Measurements from ENCODE around the gene HOXA9.
A peak's percentile ranks its signal among the peaks of the same experiment; 100 is the strongest.

HOXA9 gene

DNA sequence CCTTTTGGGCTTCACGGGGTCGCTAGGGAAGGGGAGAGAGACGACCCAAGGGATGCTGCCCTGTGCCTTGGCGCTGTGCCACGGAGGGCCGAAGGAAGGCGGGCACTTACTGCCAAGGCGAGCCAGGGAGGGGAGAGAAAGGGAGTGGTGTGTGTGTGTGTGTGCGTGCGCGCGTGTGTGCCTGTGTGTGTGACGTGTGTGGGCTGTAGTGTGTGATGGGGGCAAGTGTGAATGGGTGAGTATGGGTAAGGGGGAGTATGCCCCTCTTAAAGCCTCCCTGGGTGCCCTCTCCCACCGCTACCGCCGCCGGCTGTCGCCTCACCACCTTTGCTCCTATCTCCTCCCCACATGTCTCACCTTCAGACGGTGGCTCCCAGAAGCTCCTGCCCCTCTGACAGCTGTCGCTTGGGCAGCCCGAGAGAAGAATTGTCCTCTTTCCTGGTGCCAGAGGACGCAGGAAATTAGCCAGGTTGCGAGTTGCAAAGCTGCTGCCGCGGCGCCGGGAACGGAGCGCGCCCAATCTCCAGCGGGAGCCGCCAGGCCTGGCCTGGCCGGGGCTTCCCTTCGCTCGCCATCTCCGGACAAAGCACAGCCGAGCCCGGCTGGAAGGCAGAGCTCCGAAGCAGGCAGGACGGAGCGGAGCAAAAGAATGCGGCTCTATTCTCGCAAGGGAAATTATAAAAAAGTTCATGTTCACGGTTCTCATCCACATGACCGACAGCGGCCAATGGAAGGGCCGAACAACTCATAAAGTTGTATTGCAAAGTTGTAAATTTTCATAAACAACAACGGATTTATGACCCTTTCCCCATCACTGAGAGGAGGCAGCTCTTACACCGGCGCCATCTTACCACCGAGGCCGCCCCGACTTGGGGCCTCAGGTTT lies 13.2 kb downstream of the HOXA9 start, which contains the start of gene HOXA3:
Gene HOXA3 (minus strand): TSS at position 653 of the 885 bp plus-strand sequence. CDS start 41,943 bp downstream, outside the sequence.
- DNase-seq = no peak

DNA sequence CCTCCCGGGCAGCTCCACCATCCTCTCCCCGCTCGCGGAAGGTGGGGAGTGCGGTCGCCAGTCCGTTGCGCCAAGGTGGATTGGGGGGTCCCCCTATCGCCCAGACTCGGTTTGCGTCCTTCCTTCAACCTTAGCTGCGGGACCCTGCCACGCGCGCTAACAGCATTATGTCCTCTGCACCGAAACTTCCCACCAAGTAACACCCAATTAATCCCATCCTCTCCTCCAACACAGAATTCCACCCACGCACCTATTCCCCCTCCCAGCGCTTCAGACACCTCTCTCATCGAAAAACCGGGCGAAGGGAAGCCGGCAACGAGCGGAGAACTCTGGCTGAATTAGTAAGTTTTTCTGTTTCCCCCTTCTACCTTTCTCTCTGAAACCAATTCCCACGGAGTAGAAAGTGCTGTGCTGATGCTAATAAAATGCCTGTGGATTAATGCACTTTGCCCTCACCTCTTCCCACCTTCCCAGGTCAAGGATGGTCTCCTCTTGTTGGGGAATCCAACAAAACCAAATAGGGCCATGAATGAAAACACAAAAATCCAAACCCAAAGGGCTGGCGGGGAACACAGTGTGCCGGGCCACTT lies 13.9 kb downstream of the HOXA9 start:
- DNase-seq = no peak

DNA sequence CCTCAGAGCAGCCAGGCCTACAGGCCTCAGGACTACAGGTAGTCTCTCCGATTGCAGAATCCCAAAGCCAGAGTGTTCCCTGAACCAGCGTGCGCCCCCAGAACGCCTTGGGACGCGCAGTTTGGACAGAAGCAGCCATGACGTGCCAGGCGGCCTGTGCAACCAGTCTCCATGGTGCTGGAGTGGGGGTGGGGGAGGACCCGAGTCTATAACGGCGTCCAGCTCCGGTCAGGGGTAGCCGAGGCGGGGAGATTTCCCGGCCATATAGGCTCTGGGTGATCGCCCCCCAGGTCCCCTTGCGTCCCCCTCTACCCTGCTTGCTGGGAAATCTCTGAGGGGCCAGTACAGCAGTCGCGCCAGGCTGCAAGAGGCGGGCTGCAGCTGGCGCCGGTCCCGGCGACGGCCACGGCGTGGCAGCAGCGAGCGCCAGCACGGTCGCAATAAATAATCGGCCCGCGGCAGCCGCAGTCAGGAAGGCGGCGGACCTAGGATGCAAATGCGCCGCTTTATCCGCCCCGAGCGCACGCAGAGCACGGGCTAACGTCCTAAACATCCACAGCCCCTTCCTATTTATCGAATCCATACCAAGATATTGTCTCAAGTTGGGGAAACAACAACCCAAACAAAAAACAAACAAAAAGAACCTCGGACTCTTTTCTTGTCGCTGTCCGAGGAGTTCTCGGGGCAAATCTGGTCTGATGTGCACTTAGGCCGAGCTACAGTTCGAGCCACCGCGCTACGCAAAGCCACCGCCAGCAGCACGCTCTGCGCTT lies 14.6 kb downstream of the HOXA9 start:
- DNase-seq = peak; percentile 68

DNA sequence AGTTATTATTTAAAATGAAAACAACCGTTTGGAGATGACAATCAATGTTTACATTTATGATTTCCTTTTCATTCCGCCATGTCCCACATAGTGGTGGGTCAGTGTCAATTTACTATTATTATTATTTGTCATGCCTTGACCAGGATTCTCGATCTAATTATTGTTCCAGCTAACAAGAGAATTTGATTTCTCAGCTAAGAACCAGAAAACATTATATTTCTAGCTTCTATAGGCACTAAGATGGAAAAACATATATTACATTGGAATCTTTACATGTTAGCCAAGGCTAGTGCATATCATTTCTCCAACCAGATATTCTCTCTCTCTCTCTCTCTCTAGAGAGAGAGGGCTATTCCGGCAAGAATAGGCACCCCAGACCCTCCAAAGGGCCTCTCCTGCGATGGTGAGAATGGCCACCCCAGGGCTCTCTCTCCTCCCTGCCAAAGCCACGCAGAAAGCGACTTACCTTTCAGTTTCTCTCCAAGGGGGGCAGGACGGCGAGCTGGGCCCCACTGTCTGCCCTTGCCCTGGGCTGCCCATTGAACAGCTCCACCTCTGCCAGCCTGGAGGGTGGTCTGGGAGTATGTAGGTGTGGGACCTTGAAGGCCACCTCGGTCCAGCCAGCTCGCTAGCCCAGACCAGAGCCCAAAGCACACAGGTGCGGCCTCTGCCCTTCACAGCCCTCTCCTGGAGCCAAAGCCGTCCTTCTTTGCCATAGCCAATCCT lies 15.3 kb downstream of the HOXA9 start:
- no peak for DNase-seq

DNA sequence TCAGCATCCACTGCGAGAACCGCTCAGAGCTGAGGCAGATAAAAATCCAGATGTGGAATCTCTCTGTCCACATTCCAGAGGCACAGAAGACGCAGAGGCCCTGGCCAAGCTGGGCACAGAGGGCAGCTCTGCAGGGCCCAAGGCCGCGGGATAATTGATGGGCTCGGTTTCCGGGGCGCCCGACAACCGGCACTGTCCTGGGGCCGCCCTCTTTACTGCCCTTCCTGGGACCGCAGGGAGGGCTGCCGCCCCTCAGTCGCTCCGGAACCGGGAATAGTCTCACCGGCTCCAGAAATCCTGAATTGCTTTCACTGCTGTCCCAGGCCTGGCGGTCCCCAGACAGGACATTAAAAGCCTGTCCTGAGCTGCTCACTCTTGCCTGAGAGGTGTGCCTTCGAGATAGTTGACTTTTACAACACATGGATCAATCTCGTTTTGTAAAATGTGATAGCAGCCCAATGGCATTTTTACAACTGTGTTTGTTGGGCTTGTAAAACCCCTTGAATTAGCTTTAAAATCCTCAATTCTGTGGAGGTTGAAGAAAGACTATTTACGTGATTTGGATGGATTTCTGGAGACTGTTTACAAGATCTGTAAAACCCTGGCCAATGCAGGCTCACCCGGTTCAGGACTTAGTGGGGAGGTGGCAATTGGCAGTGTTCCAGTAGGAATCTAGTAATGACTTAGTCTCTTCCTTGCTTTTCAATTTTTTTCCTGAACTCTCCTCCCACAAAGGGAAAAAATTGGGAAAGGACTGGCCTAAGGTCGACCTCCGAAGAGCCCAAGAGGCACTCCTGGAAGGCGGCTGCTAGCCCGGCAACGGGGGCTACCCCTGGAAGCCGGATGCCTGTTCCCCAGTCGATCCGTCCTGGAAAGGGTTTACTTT lies 16.3 kb downstream of the HOXA9 start:
- DNase-seq = no peak

DNA sequence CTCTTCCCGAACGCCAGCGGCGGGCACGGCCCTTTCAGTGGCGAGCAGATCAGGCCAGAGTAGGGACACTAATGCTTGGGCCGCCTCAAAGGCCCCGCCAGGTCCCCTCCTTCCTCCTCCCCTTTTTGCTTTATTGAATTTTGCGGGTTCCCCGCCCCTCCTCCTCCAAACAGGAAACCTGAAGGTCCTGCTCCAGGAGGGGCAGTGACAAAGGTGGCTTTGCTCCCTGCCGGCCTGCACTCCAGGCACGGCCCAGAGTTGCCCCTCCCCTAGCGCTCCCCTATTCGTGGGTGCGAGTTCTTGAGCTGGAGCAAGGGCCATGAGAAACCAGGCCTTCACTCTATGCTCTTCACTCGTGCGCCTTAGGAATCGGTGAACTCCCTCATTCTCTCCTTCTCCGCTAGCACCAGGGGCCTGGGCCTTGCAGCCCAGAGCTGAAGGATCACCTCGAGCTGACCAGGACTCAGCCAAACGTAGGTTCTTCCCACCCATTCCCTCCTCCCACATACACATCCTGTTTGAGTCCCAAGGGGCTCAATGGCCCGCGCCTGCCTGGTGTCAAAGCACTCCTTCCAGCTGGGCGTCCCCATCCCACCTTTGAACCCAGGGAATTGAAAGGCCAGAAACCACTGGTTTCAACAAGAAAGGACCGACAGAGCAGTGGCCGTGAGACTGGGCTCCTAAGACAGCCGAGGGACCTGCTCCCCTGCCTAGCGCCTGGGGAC lies 17.1 kb downstream of the HOXA9 start:
- no peak for DNase-seq

DNA sequence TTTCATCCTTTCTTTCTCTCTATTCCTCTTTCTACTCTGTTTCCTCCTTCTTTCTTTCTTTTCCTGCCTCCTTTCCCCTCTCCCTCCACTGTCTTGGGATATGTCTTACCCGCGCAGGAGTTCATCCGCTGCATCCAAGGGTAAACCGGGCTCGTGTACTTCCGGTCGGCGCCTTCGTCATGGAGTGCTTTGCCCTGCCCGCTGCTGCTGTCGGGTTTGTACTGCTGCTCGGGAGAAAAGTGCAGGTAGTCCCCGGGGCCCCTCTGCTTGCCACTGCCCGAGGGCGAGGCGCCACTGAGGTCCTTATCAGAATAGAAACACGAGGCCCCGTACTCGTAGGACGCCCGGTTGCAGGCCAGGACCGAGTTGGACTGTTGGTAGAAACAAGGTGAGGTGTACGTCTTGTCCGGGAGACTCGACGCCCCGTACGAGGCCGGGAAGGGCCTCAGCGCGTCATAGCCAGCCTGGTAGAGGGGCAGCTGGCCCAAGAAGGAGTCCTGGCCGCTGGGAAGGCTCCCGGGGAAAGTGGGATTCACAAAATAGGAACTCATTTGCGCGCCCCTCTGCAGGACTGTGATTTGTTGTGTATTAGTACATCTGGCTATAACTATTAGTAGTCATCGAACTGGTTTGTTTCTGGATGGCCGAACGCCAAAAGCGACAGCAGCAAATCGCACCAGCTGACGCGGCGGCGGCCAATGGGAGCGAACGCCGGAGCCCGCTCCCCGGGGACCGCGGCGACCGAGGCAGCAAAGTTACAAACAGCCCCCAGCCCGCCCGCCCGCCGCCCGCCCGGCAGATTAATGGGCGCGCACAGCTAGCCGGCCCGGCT lies 17.9 kb downstream of the HOXA9 start, which contains the start of gene HOXA6:
Gene HOXA6 (minus strand): TSS at position 576 of the 832 bp plus-strand sequence. CDS start 25 bp downstream, at position 551.
- DNase-seq = no peak

DNA sequence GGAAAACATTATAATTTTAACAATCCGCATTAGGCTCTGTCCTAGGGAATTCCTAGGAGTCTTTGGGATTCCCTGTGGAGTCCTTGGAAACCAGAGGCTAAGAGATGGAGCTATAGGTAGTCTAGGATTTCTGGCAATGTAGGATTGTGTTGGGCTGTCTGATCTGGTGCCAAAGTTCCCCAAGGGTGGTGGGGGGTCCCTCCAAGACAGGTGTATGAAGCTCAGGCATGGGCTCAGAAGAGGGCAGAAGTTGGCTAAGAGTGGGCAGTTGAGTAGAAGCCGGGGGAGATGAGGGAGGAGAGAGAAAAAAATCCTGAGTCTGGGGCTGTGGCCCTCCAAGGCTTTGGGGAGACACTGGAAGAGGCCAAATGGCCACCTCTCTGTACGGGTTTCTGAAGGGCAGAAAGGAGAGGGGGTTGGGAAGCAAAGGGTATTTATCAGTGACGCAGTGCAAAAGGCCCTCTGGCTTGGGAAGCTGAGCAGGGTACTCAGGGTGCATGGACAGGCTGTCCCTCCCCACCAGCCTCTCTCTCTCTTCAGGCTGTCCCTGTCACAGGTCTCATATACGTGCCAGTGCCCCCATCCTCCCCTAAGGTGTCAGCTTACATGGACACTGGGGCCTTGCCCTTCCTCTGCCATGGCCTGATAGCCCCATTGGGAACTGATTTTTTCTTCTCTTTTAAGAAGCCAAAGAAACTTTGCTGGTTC lies 18.7 kb downstream of the HOXA9 start:
- DNase-seq = no peak

DNA sequence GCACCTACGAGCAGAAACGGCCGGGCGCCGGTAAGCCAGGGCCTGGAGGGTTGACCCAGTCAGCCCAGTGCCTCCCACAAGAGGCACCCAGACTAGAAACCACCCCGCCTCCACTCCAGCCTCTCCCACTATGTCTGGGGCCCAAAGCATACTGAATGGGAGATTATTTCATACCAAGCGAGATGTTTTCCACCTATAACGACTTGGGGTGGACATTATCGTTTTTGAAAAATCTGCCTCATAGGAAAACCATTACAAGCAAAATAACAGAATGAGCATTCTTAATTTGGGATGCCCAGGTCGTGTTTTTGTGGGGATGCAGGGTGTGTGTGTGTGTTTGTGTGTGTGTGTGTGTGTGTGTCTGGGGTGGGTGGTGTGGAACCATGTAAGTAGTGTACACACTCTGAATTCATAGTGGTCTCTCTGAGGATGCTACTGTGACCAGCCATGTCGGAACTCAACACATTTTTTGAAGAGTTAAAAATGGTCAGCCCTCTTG lies 19.4 kb downstream of the HOXA9 start:
- DNase-seq = no peak

DNA sequence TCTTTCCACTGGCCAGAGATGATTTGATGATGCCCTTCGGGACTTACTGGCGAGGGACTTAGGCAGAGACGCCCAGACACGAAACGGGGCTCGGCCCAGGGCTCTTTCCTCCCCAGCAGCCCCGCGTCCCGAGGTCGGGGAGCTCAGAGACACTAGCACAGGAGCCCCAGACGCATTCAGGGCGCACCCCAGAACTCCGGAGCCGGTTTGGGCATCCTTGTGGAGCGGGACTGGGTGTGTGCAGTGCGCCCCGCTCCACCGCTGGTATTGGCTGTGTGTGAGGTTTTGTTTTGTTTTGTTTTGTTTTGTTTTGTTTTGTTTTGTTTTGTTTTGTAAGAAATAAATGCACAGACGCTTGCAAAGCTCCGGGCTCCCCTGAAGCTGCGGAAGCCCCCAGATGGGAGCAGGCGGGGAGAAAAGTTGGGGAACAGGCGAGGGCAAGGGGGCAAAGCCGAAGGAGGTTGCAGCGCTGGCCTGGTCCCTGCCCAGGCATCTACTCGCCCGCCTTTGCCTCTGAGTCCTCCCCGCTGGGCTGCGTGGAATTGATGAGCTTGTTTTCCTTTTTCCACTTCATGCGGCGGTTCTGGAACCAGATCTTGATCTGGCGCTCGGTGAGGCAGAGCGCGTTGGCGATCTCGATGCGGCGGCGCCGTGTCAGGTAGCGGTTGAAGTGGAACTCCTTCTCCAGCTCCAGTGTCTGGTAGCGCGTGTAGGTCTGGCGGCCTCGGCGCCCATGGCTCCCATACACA lies 20.0 kb downstream of the HOXA9 start:
- DNase-seq = no peak

DNA sequence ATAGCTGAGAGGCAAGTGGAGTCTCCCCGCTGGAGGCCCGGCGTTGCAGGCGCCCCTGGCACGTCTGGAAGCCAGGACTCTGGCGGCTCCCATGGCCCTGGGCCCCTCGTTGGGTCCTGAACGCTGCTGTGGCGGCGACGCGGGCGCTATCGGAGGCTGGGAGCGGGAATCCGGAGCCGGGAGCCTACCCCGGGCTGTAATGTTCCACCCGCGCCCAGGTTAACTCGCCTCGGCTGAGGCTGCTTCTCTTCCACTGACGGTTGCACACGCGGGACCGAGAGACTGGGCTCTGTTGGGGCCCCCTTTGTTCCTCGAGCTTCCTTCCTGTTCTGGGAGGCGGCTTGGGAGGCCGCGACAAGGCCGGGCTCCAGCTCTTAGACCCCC lies 20.6 kb downstream of the HOXA9 start:
- DNase-seq = no peak

DNA sequence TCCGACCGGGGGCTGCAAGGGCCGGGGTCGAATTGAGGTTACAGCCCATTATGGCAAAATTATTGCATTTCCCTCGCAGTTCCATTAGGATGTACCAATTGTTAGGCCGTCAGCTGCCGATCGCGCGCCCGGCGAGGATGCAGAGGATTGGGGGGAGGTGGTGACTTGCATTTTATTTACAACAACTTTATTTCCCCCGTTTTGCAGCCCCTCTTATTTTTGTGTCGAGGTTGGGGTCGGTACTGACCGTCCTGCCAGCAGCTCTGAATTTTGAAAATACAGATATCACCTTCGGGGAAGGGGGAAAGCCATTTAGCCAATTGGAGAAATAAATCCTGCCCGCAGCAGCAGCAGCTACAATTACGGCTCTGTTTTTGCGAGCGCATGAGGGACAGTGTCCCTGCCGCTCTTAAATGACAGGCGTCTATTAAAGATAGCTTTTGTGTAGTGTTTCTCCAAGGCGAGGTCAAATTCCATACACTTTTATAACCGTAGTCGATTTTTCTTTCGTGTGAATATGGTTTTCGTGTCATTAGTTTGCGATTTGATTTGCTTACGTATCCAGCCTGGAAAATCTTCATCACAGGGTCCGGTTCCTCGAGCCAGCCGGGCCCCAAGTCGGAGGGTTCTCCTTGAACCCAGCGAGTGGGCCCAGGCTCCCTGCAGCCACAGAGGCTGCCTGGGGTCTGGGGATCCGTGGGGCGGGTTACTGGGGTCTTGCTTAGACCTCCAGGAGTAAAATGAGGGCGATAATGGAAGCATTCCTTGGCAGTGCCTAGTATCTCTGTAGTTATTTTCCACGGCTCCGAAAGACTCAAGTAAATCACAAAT lies 21.2 kb downstream of the HOXA9 start:
- no peak for DNase-seq

DNA sequence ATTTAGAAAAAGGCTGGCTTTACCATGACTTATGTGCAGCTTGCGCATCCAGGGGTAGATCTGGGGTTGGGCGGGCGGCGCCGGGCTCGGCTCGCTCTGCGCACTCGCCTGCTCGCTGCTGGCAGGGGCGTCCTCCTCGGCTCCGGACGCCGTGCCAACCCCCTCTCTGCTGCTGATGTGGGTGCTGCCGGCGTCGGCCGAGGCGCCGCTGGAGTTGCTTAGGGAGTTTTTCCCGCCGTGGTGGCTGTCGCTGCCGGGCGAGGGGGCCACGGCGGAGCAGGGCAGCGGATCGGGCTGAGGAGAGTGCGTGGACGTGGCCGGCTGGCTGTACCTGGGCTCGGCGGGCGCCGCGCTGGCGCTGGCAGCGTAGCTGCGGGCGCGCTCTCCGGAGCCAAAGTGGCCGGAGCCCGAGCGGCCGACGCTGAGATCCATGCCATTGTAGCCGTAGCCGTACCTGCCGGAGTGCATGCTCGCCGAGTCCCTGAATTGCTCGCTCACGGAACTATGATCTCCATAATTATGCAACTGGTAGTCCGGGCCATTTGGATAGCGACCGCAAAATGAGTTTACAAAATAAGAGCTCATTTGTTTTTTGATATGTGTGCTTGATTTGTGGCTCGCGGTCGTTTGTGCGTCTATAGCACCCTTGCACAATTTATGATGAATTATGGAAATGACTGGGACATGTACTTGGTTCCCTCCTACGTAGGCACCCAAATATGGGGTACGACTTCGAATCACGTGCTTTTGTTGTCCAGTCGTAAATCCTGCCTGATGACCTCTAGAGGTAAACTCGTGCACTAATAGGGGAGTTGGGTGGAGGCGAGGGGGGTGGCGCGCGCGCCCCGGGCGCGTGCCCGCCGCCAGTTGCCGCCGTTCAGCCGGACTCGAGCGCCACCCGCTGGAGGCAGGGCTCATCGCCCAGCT lies 22.1 kb downstream of the HOXA9 start, which contains the start of gene HOXA5:
Gene HOXA5 (minus strand): TSS at position 659 of the 927 bp plus-strand sequence. CDS start 74 bp downstream, at position 585.
- peak; percentile 70 for DNase-seq

DNA sequence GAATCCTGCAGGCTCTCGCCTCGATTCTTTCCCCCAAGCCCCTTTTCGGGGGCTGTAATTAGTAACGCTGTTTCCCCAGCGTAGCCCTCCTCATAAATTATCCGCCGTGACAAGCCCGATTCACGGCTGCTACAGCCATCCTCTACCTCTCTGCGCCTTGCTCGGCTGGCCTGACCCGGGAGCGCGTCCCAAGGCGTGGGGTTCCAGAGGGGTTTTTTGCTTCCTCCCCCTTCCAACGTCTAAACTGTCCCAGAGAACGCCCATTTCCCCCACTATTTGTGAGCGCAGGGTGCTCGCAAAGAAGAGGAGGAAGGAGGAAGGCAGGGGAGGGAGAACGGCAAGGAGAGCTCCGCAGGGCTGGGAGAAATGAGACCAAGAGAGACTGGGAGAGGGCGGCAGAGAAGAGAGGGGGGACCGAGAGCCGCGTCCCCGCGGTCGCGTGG lies 22.7 kb downstream of the HOXA9 start:
- no peak for DNase-seq

DNA sequence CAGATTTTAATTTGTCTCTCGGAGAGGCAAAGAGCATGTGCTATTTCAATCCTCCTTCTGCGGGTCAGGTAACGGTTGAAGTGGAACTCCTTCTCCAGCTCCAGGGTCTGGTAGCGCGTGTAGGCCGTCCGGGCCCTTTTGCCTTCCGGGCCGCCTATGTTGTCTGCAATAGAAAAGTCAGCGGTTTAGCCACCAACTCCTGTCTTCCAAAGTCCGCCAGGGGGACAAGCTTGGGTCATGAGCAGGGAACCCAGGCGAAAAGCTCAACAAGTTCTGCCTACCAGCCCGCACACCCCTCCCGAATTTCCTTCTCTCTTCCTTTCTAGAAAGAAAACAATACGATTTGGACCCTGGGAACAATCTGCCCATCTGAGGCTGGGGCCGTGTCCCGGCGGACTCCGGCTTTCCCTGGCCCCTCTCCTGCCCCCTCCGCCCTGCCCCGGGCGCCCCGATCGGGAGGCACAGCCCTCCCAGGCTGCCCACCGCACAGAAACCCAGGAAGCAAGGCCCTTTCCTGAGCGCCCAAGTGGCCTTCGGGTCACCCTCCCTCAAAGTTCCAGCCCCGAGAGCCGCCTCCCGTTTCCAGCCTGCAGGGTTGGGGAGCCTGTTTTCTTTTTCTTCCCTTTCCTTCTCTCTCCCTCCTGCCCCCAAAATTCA lies 23.3 kb downstream of the HOXA9 start:
- DNase-seq = no peak
